ENCODE results near the gene SPATA33. TPM values are rescaled to one million over a fixed set of nuclear protein-coding genes. Genes with fewer than 3 reads are reported as not detected.
"Not testable (repeated sequence)": the region's sequence is repeated elsewhere in the genome, so short reads cannot be mapped to it uniquely, and the experiment has no call there.

The SPATA33 gene
- total RNA-seq, 4 donors from 2014 or later = 1.7 to 5.3 (median 3.2) TPM

- Histone ChIP-seq H3K4me3 (no peak overlapping the region), H3K27me3 (no peaks in the 10 kb centered on the region), H3K4me1 (peaks cover 0 to 27% (median 16%) of the 10 kb centered on the region in 3 donors), H3K9me3 (no peaks in the 10 kb centered on the region), H3K27ac (no peak overlapping the region), H3K36me3 (peaks cover 0 to 42% of the 10 kb centered on the region in 2 donors)
- TF ChIP-seq POLR2AphosphoS5 (IDR thresholded peaks at IDR 0.05) = no peak
- no peak for TF ChIP-seq EP300 (IDR thresholded peaks at IDR 0.05)
- ATAC-seq = no peak
- WGBS, 2 donors (ENCODE audit: low coverage in 1 of 2) = 85 to 87% methylated on average over 6 to 8 of the region's 10 CpGs
Observed at GRCh38 chr16:89655062-89655643, 2.5 kb upstream of the SPATA33 start.

GRCh38 chr16:89656435-89657121 lies 1.1 kb upstream of the SPATA33 start:
- H3K27me3 ChIP-seq = no peaks in the 10 kb centered on the region
- peak overlapping the region in 3 of 4 donors; percentile 86 to 88 (median 87) for H3K27ac ChIP-seq
- TF ChIP-seq POLR2A (IDR thresholded peaks at IDR 0.05) = no peak
- no peak for TF ChIP-seq CTCF (IDR thresholded peaks at IDR 0.05)
- TF ChIP-seq POLR2AphosphoS5 (IDR thresholded peaks at IDR 0.05) = no peak
- no peak for TF ChIP-seq EP300 (IDR thresholded peaks at IDR 0.05)
- peaks cover 0 to 27% (median 16%) of the 10 kb centered on the region in 3 donors for H3K4me1 ChIP-seq
- no peak for ATAC-seq
- H3K4me3 ChIP-seq = peak overlapping the region; percentile 56 to 99
- H3K36me3 ChIP-seq = peaks cover 0 to 43% of the 10 kb centered on the region in 2 donors
- no peaks in the 10 kb centered on the region for H3K9me3 ChIP-seq
- WGBS, 2 donors (ENCODE audit: low coverage in 1 of 2) = 20 to 57% methylated on average over 7 to 8 of the region's 32 CpGs

GRCh38 chr16:89658221-89658879 lies 714 bp downstream of the SPATA33 start:
- Histone ChIP-seq H3K27ac (peak overlapping the region; percentile 19 to 88 (median 86)), H3K27me3 (no peaks in the 10 kb centered on the region), H3K9me3 (no peaks in the 10 kb centered on the region), H3K36me3 (peaks cover 0 to 41% of the 10 kb centered on the region in 2 donors), H3K4me3 (peak overlapping the region; percentile 56 to 99), H3K4me1 (peaks cover 0 to 27% (median 16%) of the 10 kb centered on the region in 3 donors)
- TF ChIP-seq POLR2AphosphoS5 (IDR thresholded peaks at IDR 0.05) = no peak
- no peak for TF ChIP-seq CTCF (IDR thresholded peaks at IDR 0.05)
- TF ChIP-seq POLR2A (IDR thresholded peaks at IDR 0.05) = no peak
- TF ChIP-seq EP300 (IDR thresholded peaks at IDR 0.05) = no peak
- ATAC-seq = no peak
- 27 to 50% methylated on average over 3 to 10 of the region's 27 CpGs for WGBS, 2 donors (ENCODE audit: low coverage in 1 of 2)

- 92 to 100% methylated on average over 2 of the region's 7 CpGs for WGBS, 2 donors (ENCODE audit: low coverage in 1 of 2)
- no peak overlapping the region for H3K27ac ChIP-seq
- no peak overlapping the region for H3K4me3 ChIP-seq
- H3K9me3 ChIP-seq = no peaks in the 10 kb centered on the region
- TF ChIP-seq CTCF (IDR thresholded peaks at IDR 0.05) (no peak), POLR2A (IDR thresholded peaks at IDR 0.05) (no peak), POLR2AphosphoS5 (IDR thresholded peaks at IDR 0.05) (no peak), EP300 (IDR thresholded peaks at IDR 0.05) (no peak)
- peaks cover 0 to 27% (median 16%) of the 10 kb centered on the region in 3 donors for H3K4me1 ChIP-seq
- H3K36me3 ChIP-seq = peaks cover 0 to 45% of the 10 kb centered on the region in 2 donors
- no peak for ATAC-seq
- H3K27me3 ChIP-seq = no peaks in the 10 kb centered on the region
Observed at GRCh38 chr16:89660146-89660545, 2.5 kb downstream of the SPATA33 start.

GRCh38 chr16:89661215-89661614 lies 3.6 kb downstream of the SPATA33 start:
- no peak overlapping the region for H3K4me3 ChIP-seq
- no peaks in the 10 kb centered on the region for H3K27me3 ChIP-seq
- H3K27ac ChIP-seq = no peak overlapping the region
- peaks cover 0 to 21% (median 15%) of the 10 kb centered on the region in 3 donors for H3K4me1 ChIP-seq
- ATAC-seq = no peak
- no peaks in the 10 kb centered on the region for H3K9me3 ChIP-seq
- 91 to 96% methylated on average over 9 of the region's 9 CpGs for WGBS, 2 donors (ENCODE audit: low coverage in 1 of 2)
- TF ChIP-seq POLR2A (IDR thresholded peaks at IDR 0.05) = no peak
- no peak for TF ChIP-seq POLR2AphosphoS5 (IDR thresholded peaks at IDR 0.05)
- no peak for TF ChIP-seq CTCF (IDR thresholded peaks at IDR 0.05)
- TF ChIP-seq EP300 (IDR thresholded peaks at IDR 0.05) = no peak
- H3K36me3 ChIP-seq = peaks cover 0 to 45% of the 10 kb centered on the region in 2 donors

- H3K36me3 ChIP-seq = peaks cover 0 to 45% of the 10 kb centered on the region in 2 donors
- 74 to 86% methylated on average over 10 of the region's 11 CpGs for WGBS, 2 donors (ENCODE audit: low coverage in 1 of 2)
- H3K9me3 ChIP-seq, H3K27me3 ChIP-seq, H3K4me3 ChIP-seq, ATAC-seq, H3K4me1 ChIP-seq, H3K27ac ChIP-seq: not testable (repeated sequence)
Observed at GRCh38 chr16:89664238-89664637, 6.6 kb downstream of the SPATA33 start.

All from gastroesophageal sphincter (tissue), 4 donors.